ENCODE data around the gene DEFB108B. TPM values are rescaled to one million over a fixed set of nuclear protein-coding genes. Genes with fewer than 3 reads are reported as not detected.
"Not testable (repeated sequence)": the region's sequence is repeated elsewhere in the genome, so short reads cannot be mapped to it uniquely, and the experiment has no call there.

DEFB108B gene
- total RNA-seq, 1 experiment from 2014 or later, result not detected

GRCh38 chr11:71813481-71814355 is 19.3 kb upstream of the DEFB108B start:
- peak; percentile 78 for DNase-seq (ENCODE audit: low read depth)

GRCh38 chr11:71821539-71821938 is 11.5 kb upstream of the DEFB108B start:
- DNase-seq (ENCODE audit: low read depth), result not testable (repeated sequence)

DNA sequence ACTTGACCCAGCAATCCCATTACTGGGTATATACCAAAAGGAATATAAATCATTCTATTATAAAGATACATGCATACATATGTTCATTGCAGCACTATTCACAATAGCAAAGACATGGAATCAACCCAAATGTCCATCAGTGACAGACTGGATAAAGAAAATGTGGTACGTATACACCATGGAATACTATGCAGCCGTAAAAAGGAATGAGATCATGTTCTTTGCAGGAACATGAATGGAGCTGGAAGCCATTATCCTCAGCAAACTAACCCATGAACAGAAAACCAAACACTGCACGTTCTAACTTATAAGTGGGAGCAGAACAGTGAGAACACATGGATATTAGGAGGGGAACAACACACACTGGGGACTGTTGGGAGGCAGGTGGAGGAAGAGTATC is 3.8 kb upstream of the DEFB108B start:
- DNase-seq (ENCODE audit: low read depth), result not testable (repeated sequence)

DNA sequence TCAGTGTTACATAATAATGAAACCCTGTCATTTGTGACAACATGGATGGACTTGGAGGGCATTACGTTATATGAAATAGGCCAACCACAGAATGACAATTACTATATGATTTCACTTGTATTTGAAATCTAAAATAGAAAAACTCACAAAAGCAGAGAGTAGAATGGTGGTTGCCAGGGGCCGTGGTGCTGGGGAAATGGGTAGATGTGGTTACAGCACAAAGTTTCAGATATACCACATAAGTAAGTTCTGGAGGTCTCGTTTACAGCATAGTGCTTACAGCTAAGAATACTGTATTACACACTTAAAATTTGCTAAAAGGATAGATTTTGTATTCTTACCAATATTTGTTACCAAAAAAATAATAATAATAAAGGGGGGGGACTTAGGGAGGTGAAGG is 3.3 kb upstream of the DEFB108B start:
- DNase-seq (ENCODE audit: low read depth), result not testable (repeated sequence)

DNA sequence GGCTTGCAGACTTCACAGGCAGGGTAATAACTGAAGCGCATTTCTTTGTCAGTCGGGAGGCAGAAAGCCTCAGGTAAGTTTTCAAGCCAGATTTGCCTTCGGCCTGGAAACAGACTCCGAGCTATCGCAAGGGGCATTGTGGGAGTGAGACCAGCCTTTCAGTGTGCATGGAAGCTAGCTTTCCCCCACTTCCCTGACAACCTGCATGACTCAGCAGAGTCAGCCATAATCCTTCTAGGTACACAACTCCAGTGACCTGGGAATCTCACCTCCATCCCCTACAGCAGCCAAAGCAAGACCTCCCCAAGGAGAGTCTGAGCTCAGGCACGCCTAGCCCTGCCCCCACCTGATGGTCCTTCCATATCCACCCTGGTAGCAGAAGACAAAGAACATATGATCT is 9.7 kb downstream of the DEFB108B start:
- DNase-seq (ENCODE audit: low read depth), result not testable (repeated sequence)

DNA sequence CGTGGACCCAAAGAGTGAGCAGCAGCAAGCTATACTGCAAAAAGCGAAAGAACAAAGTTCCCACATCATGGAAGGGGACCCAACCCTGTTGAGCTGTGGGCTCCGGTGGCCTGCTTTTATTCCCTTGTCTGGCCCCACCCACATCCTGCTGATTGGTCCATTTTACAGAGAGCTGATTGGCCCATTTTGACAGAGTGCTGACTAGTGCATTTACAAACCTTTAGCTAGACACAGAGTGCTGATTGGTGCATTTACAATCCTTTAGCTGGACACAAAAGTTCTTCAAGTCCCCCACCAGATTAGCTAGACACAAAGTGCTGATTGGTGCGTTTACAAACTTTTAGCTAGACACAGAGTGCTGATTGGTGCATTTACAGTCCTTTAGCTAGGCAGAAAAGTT is 10.4 kb downstream of the DEFB108B start:
- DNase-seq (ENCODE audit: low read depth), result not testable (repeated sequence)

DNA sequence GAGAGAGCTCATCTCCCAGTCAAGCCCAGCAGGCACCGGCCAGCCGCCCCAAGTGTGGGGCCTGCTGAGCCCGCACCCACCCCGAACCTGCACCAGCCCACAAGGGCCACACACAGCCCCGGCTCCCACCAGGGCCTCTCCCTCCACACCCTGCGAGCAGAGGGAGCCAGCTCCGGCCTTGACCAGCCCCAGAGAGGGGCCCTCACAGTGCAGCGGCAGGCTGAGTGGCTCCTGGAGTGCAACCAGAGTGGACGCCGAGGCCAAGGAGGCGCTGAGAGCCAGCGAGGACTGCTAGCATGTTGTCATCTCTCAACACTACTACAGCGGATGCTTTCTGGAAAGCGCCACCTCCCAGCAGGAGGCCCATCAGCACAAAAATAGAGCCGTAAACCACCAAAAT is 10.9 kb downstream of the DEFB108B start:
- DNase-seq (ENCODE audit: low read depth), result no peak

GRCh38 chr11:71853895-71854294 is 20.9 kb downstream of the DEFB108B start:
- DNase-seq (ENCODE audit: low read depth), result not testable (repeated sequence)

- not testable (repeated sequence) for DNase-seq (ENCODE audit: low read depth)
These were observed 22.9 kb downstream of the DEFB108B start for GRCh38 chr11:71855880-71856279.

DNA sequence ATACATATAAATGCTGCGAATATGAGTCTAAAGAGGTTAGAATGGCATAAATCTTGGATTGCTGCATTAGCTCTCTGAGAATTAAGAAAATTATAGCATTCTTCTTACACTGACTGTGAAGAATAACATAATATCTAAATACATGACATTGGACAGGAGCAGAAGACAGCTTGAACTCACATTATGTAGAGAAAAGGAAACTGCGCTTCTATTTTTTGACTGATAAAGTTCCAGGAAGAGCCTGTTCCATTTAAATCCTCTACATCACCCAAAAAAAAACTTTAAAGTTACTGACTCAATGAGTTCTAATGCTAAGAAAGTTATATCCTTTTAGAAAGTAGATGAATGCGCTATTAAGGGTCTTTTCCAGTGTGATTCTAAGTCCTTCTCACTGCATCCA is 27.8 kb downstream of the DEFB108B start:
- DNase-seq (ENCODE audit: low read depth), result not testable (repeated sequence)

- peak; percentile 64 for DNase-seq (ENCODE audit: low read depth)
These were observed 31.1 kb downstream of the DEFB108B start for GRCh38 chr11:71863978-71864627.

DNA sequence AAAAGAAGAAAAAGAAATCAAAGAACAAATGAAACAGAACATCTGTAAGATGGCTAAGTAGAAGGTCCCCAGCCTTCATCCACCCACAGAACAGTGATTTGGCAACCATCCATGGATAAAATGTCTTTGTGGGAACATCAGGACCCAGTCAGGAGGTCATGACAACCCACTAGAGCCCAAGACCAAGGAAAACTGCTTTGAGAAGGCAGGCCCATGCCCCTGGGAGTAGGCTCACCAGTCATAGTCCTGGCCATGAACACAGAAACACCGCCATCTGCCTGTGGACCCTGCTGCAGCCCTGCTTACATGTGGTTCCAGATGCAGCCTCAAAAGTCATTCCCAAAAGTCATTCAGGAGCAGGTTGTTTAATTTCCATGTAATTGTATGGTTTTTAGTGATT is 34.2 kb downstream of the DEFB108B start:
- DNase-seq (ENCODE audit: low read depth), result not testable (repeated sequence)

DNA sequence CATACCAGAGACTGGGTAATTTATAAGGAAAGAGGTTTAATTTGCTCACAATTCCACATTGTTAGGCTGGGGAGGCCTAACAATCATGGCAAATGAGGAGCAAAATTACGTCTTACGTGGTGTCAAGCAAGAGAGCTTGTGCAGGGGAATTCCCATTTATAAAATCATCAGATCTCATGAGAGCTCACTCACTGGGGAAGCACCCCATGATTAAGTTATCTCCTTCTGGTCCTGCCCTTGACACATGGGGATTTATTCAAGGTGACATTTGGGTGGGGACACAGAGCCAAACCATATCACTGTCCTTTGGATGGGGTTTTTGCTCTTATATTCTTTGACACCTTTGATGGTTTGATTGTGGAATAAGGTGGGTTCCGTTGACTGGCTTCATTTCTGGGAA is 36.9 kb downstream of the DEFB108B start:
- not testable (repeated sequence) for DNase-seq (ENCODE audit: low read depth)

DNA sequence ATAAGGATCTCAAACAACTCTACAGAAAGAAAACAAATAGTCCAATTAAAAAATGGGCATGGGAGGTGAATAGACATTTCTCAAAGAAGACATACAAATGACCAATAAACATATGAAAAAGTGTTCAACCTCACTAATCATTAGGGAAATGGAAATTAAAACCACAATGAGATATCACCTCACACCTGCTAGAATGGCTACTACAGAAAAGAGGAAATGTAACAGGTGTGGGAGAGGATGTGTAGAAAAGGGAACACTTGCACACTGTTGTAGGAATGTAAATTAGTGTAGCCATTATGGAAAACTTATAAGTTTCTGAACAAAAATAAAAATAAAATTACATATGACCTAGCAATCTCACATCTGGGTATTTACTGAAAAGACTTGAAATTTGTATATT is 37.7 kb downstream of the DEFB108B start:
- DNase-seq (ENCODE audit: low read depth), result not testable (repeated sequence)

GRCh38 chr11:71876262-71876661 is 43.3 kb downstream of the DEFB108B start:
- not testable (repeated sequence) for DNase-seq (ENCODE audit: low read depth)

GRCh38 chr11:71878059-71878458 is 45.1 kb downstream of the DEFB108B start, which contains the start of gene DEFB131B:
DEFB131B (plus strand) TSS chr11:71878453; CDS start chr11:71878453, 0 bp downstream.
- DNase-seq (ENCODE audit: low read depth), result not testable (repeated sequence)

DNA sequence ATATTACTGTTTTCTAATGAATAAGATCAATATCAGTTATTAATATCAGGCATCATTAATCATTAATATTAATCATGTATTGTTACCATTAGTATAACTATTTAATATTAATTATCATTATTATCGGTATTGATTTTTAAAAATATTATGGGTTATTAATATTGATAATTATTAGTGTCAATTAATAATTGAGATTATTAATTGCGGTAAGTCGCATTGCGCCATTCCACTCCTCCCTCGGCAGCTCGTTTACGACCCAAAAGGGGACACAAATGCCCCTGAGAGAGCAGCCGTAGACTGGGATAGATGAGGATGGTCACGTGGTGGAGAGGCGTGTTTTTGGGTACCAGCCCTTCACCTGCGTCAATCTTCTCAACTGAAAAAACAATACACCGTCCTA is 52.8 kb downstream of the DEFB108B start:
- not testable (repeated sequence) for DNase-seq (ENCODE audit: low read depth)

Other genes with a start within 250 kb of the DEFB108B start
- not detected in 2 replicates for gene DEFB131B, start 45.3 kb downstream of the DEFB108B start, total RNA-seq (2014; rRNA removed; shearing (Covaris generic))
- 4.0 and 8.6 TPM in 2 replicates for gene XNDC1N, start 95.4 kb downstream of the DEFB108B start, total RNA-seq (2014; rRNA removed; shearing (Covaris generic))
- 30.6 and 33.9 TPM in 2 replicates for gene RNF121, start 95.8 kb downstream of the DEFB108B start, total RNA-seq (2014; rRNA removed; shearing (Covaris generic))
- gene IL18BP, start 165.7 kb downstream of the DEFB108B start, total RNA-seq (2014; rRNA removed; shearing (Covaris generic)), result 3.4 and 4.9 TPM in 2 replicates
- gene NUMA1, start 247.3 kb downstream of the DEFB108B start, total RNA-seq (2014; rRNA removed; shearing (Covaris generic)), result 74.2 and 76.7 TPM in 2 replicates
- 3.3 and 6.4 TPM in 2 replicates for gene LRRC51, start 247.7 kb downstream of the DEFB108B start, total RNA-seq (2014; rRNA removed; shearing (Covaris generic))

All from Daoy (cell line).